Muscle layer of colon (tissue), 2 donors: ENCODE measurements around the gene SDCCAG8.

Experiments
- H3K27ac ChIP-seq: one replicate; pipeline ENCODE4 v1.7.0; 2013; ENCODE audit warnings: low read depth, mild to moderate bottlenecking, low read length, moderate library complexity
- H3K27me3 ChIP-seq, 2 donors: one replicate each; pipeline ENCODE4 v1.7.0; 2013; ENCODE audit warnings: low read length in 2 of 2, mild to moderate bottlenecking in 2 of 2; ENCODE audit not compliant: insufficient read depth in 2 of 2, control insufficient read depth in 1 of 2
- H3K36me3 ChIP-seq: one replicate; pipeline ENCODE4 v1.7.0; 2013; ENCODE audit warnings: mild to moderate bottlenecking, low read length; ENCODE audit not compliant: insufficient read depth
- H3K4me1 ChIP-seq: one replicate; pipeline ENCODE4 v1.7.0; 2013; ENCODE audit warnings: mild to moderate bottlenecking, low read length; ENCODE audit not compliant: insufficient read depth
- H3K4me3 ChIP-seq, 2 donors: one replicate each; pipeline ENCODE4 v1.7.0; 2013; ENCODE audit warnings: low read length in 2 of 2, low read depth in 1 of 2, mild to moderate bottlenecking in 1 of 2, moderate library complexity in 1 of 2
- H3K9ac ChIP-seq: one replicate; pipeline ENCODE4 v1.7.0; 2013; ENCODE audit warnings: low read length
- H3K9me3 ChIP-seq: one replicate; pipeline ENCODE4 v1.7.0; 2013; ENCODE audit warnings: mild to moderate bottlenecking, low read length
- donor health status: abdominal sarcoma.
- donor health status: Adenocarcinoma of cecum.

Gene SDCCAG8

GRCh38 chr1:243528459-243529121 lies 272.7 kb downstream of the SDCCAG8 start:
- Histone ChIP-seq H3K4me1 (peaks cover 10% of the 10 kb centered on the region), H3K9me3 (no peaks in the 10 kb centered on the region), H3K27ac (no peak overlapping the region), H3K27me3 (no peaks in the 10 kb centered on the region), H3K36me3 (no peaks in the 10 kb centered on the region), H3K4me3 (no peak overlapping the region), H3K9ac (no peak overlapping the region)

- H3K27me3 ChIP-seq: no peaks in the 10 kb centered on the region
- H3K9me3 ChIP-seq: no peaks in the 10 kb centered on the region
- H3K27ac ChIP-seq: no peak overlapping the region
- H3K4me1 ChIP-seq: peaks cover 8% of the 10 kb centered on the region
- H3K36me3 ChIP-seq: no peaks in the 10 kb centered on the region
- no peak overlapping the region for H3K4me3 ChIP-seq
- H3K9ac ChIP-seq: no peak overlapping the region
Measured at GRCh38 chr1:243529512-243529911, 273.7 kb downstream of the SDCCAG8 start.

GRCh38 chr1:243535014-243535413 lies 279.2 kb downstream of the SDCCAG8 start:
- no peak overlapping the region for H3K9ac ChIP-seq
- H3K27ac ChIP-seq: no peak overlapping the region
- H3K36me3 ChIP-seq: no peaks in the 10 kb centered on the region
- H3K9me3 ChIP-seq: no peaks in the 10 kb centered on the region
- no peaks in the 10 kb centered on the region for H3K4me1 ChIP-seq
- no peak overlapping the region for H3K4me3 ChIP-seq
- H3K27me3 ChIP-seq: no peaks in the 10 kb centered on the region

- Histone ChIP-seq H3K9ac (no peak overlapping the region), H3K4me3 (no peak overlapping the region), H3K4me1 (no peaks in the 10 kb centered on the region), H3K27ac (no peak overlapping the region), H3K9me3 (no peaks in the 10 kb centered on the region), H3K36me3 (peaks cover 10% of the 10 kb centered on the region), H3K27me3 (no peaks in the 10 kb centered on the region)
Measured at GRCh38 chr1:243539636-243540035, 283.8 kb downstream of the SDCCAG8 start.

- no peaks in the 10 kb centered on the region for H3K27me3 ChIP-seq
- H3K36me3 ChIP-seq: peaks cover 11% of the 10 kb centered on the region
- no peak overlapping the region for H3K27ac ChIP-seq
- H3K4me1 ChIP-seq: no peaks in the 10 kb centered on the region
- H3K9me3 ChIP-seq: no peaks in the 10 kb centered on the region
- H3K9ac ChIP-seq: no peak overlapping the region
- no peak overlapping the region for H3K4me3 ChIP-seq
Measured at GRCh38 chr1:243542739-243543415, 287.0 kb downstream of the SDCCAG8 start.

GRCh38 chr1:243543501-243543900 lies 287.7 kb downstream of the SDCCAG8 start:
- Histone ChIP-seq H3K36me3 (peaks cover 14% of the 10 kb centered on the region), H3K4me3 (no peak overlapping the region), H3K9me3 (no peaks in the 10 kb centered on the region), H3K9ac (no peak overlapping the region), H3K4me1 (no peaks in the 10 kb centered on the region), H3K27me3 (no peaks in the 10 kb centered on the region), H3K27ac (no peak overlapping the region)

- Histone ChIP-seq H3K27ac (no peak overlapping the region), H3K9ac (no peak overlapping the region), H3K36me3 (peaks cover 14% of the 10 kb centered on the region), H3K27me3 (no peaks in the 10 kb centered on the region), H3K4me1 (no peaks in the 10 kb centered on the region), H3K9me3 (no peaks in the 10 kb centered on the region), H3K4me3 (no peak overlapping the region)
Measured at GRCh38 chr1:243546457-243546856, 290.6 kb downstream of the SDCCAG8 start.

- peaks cover 14% of the 10 kb centered on the region for H3K36me3 ChIP-seq
- no peaks in the 10 kb centered on the region for H3K4me1 ChIP-seq
- H3K27me3 ChIP-seq: no peaks in the 10 kb centered on the region
- no peak overlapping the region for H3K4me3 ChIP-seq
- H3K9ac ChIP-seq: no peak overlapping the region
- H3K9me3 ChIP-seq: no peaks in the 10 kb centered on the region
- no peak overlapping the region for H3K27ac ChIP-seq
Measured at GRCh38 chr1:243547891-243548290, 292.1 kb downstream of the SDCCAG8 start.

- H3K36me3 ChIP-seq: peaks cover 12% of the 10 kb centered on the region
- no peaks in the 10 kb centered on the region for H3K9me3 ChIP-seq
- no peaks in the 10 kb centered on the region for H3K4me1 ChIP-seq
- no peak overlapping the region for H3K4me3 ChIP-seq
- H3K9ac ChIP-seq: no peak overlapping the region
- H3K27ac ChIP-seq: no peak overlapping the region
- no peaks in the 10 kb centered on the region for H3K27me3 ChIP-seq
Measured at GRCh38 chr1:243548516-243548915, 292.7 kb downstream of the SDCCAG8 start.

- no peaks in the 10 kb centered on the region for H3K9me3 ChIP-seq
- no peak overlapping the region for H3K9ac ChIP-seq
- H3K27me3 ChIP-seq: no peaks in the 10 kb centered on the region
- peaks cover 6% of the 10 kb centered on the region for H3K36me3 ChIP-seq
- no peaks in the 10 kb centered on the region for H3K4me1 ChIP-seq
- no peak overlapping the region for H3K27ac ChIP-seq
- H3K4me3 ChIP-seq: no peak overlapping the region
Measured at GRCh38 chr1:243549108-243549507, 293.3 kb downstream of the SDCCAG8 start.
